ENCODE measurements around the gene DIAPH1. TPM values are rescaled to one million over a fixed set of nuclear protein-coding genes. Genes with fewer than 3 reads are reported as not detected.

The DIAPH1 gene
- total and polyA plus RNA-seq, 8 donors = 48.1 to 137 (median 60.2) TPM

GRCh38 chr5:141529002-141529401 lies 89.8 kb downstream of the DIAPH1 start:
- H3K4me1 ChIP-seq = peaks cover 0 to 29% of the 10 kb centered on the region in 2 donors
- H3K27ac ChIP-seq = peak overlapping the region; percentile 57 to 58
- peak in 2 of 4 donors; percentile 69 to 75 for DNase-seq
- peak; percentile 6 for ATAC-seq
- no peaks in the 10 kb centered on the region for H3K27me3 ChIP-seq
- no peaks in the 10 kb centered on the region for H3K9me3 ChIP-seq
- H3K36me3 ChIP-seq = peaks cover 0 to 92% of the 10 kb centered on the region in 2 donors
- TF ChIP-seq CTCF (IDR thresholded peaks at IDR 0.05) = no peak
- no peak overlapping the region for H3K4me3 ChIP-seq
- intact Hi-C loops (cut with DNase I) = loop anchor here in 1 of 2 donors (10.0 kb wide), 1 partner anchor 114 kb away; the partner anchor contains the start of genes PCDHGA10 and PCDHGB7

- Histone ChIP-seq H3K36me3 (peaks cover 0 to 92% of the 10 kb centered on the region in 2 donors), H3K9me3 (no peaks in the 10 kb centered on the region), H3K27me3 (no peaks in the 10 kb centered on the region), H3K4me3 (no peak overlapping the region), H3K27ac (peak overlapping the region; percentile 57 to 58), H3K4me1 (peaks cover 0 to 32% of the 10 kb centered on the region in 2 donors)
- ATAC-seq (no peak), DNase-seq (peak in 2 of 4 donors; percentile 62 to 65)
- TF ChIP-seq CTCF (IDR thresholded peaks at IDR 0.05) = no peak
- intact Hi-C loops (cut with DNase I) = loop anchor here in 1 of 2 donors (10.0 kb wide), 1 partner anchor 114 kb away; the partner anchor contains the start of genes PCDHGA10 and PCDHGB7
Measured at GRCh38 chr5:141528291-141528984, 90.4 kb downstream of the DIAPH1 start.

- intact Hi-C loops (cut with DNase I) = loop anchor here in 1 of 2 donors (10.0 kb wide), 1 partner anchor 113 kb away; the partner anchor contains the start of genes PCDHGA10 and PCDHGB7
Measured at GRCh38 chr5:141527426-141527825, 91.4 kb downstream of the DIAPH1 start.

GRCh38 chr5:141525653-141526052 lies 93.1 kb downstream of the DIAPH1 start:
- DNase-seq = no peak
- peaks cover 10 to 58% of the 10 kb centered on the region in 2 donors for H3K4me1 ChIP-seq
- peaks cover 0 to 84% of the 10 kb centered on the region in 2 donors for H3K36me3 ChIP-seq
- no peak overlapping the region for H3K4me3 ChIP-seq
- H3K27ac ChIP-seq = peak overlapping the region; percentile 60 to 72
- no peaks in the 10 kb centered on the region for H3K27me3 ChIP-seq
- intact Hi-C loops (cut with DNase I) = loop anchor here in 1 of 2 donors (10.0 kb wide), 1 partner anchor 111 kb away; the partner anchor contains the start of genes PCDHGA10 and PCDHGB7
- H3K9me3 ChIP-seq = no peaks in the 10 kb centered on the region
- no peak for ATAC-seq
- no peak for TF ChIP-seq CTCF (IDR thresholded peaks at IDR 0.05)

More at GRCh38 chr5:141527426-141527825, 91.4 kb downstream of the DIAPH1 start:
- no peak for TF ChIP-seq CTCF (IDR thresholded peaks at IDR 0.05)
- Histone ChIP-seq H3K36me3 (peaks cover 0 to 92% of the 10 kb centered on the region in 2 donors), H3K27me3 (no peaks in the 10 kb centered on the region), H3K9me3 (no peaks in the 10 kb centered on the region), H3K4me1 (peaks cover 0 to 40% of the 10 kb centered on the region in 2 donors), H3K4me3 (no peak overlapping the region), H3K27ac (peak overlapping the region; percentile 38 to 58)
- no peak for ATAC-seq
- peak in 1 of 4 donors; percentile 65 for DNase-seq
